IPS DF 4.7 (cell line): ENCODE measurements around the gene ENDOU.

Source experiments
- DNase-seq: peaks from one replicate; pipeline ENCODE4 v3.0.0-alpha.2; 2013; ENCODE audit warnings: low spot score; ENCODE audit errors: extremely low read depth

Gene ENDOU

GRCh38 chr12:47744005-47744651 is 18.8 kb upstream of the ENDOU start:
- DNase-seq = no peak

- DNase-seq = no peak
Measured at GRCh38 chr12:47743311-47743860, 18.1 kb upstream of the ENDOU start.

GRCh38 chr12:47742253-47742825 is 17.0 kb upstream of the ENDOU start:
- DNase-seq = no peak

- DNase-seq = no peak
Measured at GRCh38 chr12:47741340-47741703, 16.0 kb upstream of the ENDOU start.

- no peak for DNase-seq
Measured at GRCh38 chr12:47740606-47741339, 15.5 kb upstream of the ENDOU start.

GRCh38 chr12:47739979-47740378 is 14.7 kb upstream of the ENDOU start:
- no peak for DNase-seq

- DNase-seq = no peak
Measured at GRCh38 chr12:47739297-47739696, 14.0 kb upstream of the ENDOU start.

GRCh38 chr12:47737936-47738594 is 12.8 kb upstream of the ENDOU start:
- no peak for DNase-seq

GRCh38 chr12:47736877-47737676 is 11.8 kb upstream of the ENDOU start:
- DNase-seq = no peak

GRCh38 chr12:47736216-47736615 is 10.9 kb upstream of the ENDOU start:
- no peak for DNase-seq

- DNase-seq = no peak
Measured at GRCh38 chr12:47735649-47736048, 10.4 kb upstream of the ENDOU start.

GRCh38 chr12:47734725-47735480 is 9.6 kb upstream of the ENDOU start:
- DNase-seq = no peak

GRCh38 chr12:47733142-47733541 is 7.9 kb upstream of the ENDOU start:
- DNase-seq = no peak

GRCh38 chr12:47732504-47732903 is 7.2 kb upstream of the ENDOU start:
- DNase-seq = no peak

- no peak for DNase-seq
Measured at GRCh38 chr12:47731723-47732122, 6.4 kb upstream of the ENDOU start.

- DNase-seq = no peak
Measured at GRCh38 chr12:47730341-47730744, 5.1 kb upstream of the ENDOU start.

- no peak for DNase-seq
Measured at GRCh38 chr12:47729233-47729632, 3.9 kb upstream of the ENDOU start.

GRCh38 chr12:47725893-47726292 is 603 bp upstream of the ENDOU start:
- no peak for DNase-seq

- no peak for DNase-seq
Measured at GRCh38 chr12:47722941-47723631, 2.2 kb downstream of the ENDOU start.
